Cardiac muscle cell (in vitro differentiated cells and primary cell): Measurements from ENCODE around the gene ERC2. TPM values are rescaled to one million over a fixed set of nuclear protein-coding genes. Genes with fewer than 3 reads are reported as not detected.

ENCODE experiments used
- DNase-seq, 2 donors: peaks; one replicate each; pipeline versions ENCODE4 v3.0.0 to v3.0.0-alpha.2; 2010 to 2017; ENCODE audit warnings: low read depth in 1 of 2, low spot score in 1 of 2
- H3K27ac ChIP-seq: fragments of 200-600 bp; sonication (generic); 2 replicates; pipeline ENCODE4 v1.5.1; 2016
- H3K27me3 ChIP-seq: fragments of 200-600 bp; sonication (generic); 2 replicates; pipeline ENCODE4 v1.6.0; 2016; ENCODE audit warnings: control low read depth
- H3K36me3 ChIP-seq: fragments of 200-600 bp; sonication (generic); 2 replicates; pipeline ENCODE4 v1.5.1; 2016; ENCODE audit warnings: control low read depth
- H3K4me1 ChIP-seq: fragments of 200-600 bp; sonication (generic); 2 replicates; pipeline ENCODE4 v1.8.1; 2017; ENCODE audit warnings: low read depth, mild to moderate bottlenecking, mixed run types
- H3K4me3 ChIP-seq: fragments of 200-600 bp; sonication (generic); 2 replicates; pipeline ENCODE4 v1.5.1; 2016; ENCODE audit warnings: mild to moderate bottlenecking
- H3K9me3 ChIP-seq: fragments of 200-600 bp; sonication (generic); 2 replicates; pipeline ENCODE4 v1.5.1; 2017; ENCODE audit warnings: low read depth, mild to moderate bottlenecking, control low read depth
- polyA plus RNA-seq: library from polyadenylated mRNA; unstranded; fragments of >200 nt; fragmentation: Nextera tagmentation; extraction: Ambion mirVana; gene quantifications from 2 replicates; pipeline ENCODE4 v1.2.1, GENCODE V29; 2016
- total RNA-seq: library from RNA; depleted of rRNA; stranded (reverse); fragments of >200 nt; gene quantifications from 2 replicates; pipeline ENCODE4 v1.2.3, GENCODE V29; 2016
- TF ChIP-seq, protein P1 (sequence below): IDR thresholded peaks from 2 replicates; pipeline ENCODE4 v1.5.1; 2012; ENCODE audit warnings: low read depth, mild to moderate bottlenecking, low read length

The ERC2 gene
- total and polyA plus RNA-seq, 2 experiments from 2014 or later, result 18.1 to 29.0 TPM

DNA sequence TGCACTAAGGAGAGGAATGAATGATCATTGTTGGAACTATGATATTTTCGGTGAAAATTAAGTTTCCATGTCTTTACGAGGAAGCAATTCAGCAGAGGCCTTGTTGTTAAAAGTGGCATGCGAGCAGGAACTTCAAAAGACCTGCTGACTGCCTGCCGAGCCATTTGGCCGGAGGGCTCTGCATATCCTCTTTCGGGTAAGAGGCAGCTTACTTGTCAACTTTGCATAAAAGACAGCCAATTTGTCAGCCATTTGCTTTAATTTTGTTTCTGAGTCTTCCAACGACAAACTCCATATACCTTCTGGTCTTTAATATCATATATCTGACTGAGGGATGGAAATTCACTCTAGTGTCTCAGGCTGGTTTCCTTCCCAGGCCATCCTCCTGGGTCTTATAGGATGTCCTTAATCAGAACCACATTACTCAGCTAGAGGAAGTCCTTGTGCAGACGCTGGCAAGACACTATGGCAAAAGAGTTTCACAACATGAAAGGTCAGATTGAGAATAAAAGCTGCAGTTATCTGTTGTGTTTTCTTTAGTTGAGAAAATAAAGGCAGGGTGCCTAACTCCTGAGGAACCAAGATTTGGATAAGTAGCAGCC lies 852.5 kb downstream of the ERC2 start:
- Histone ChIP-seq H3K27me3 (no peaks in the 10 kb centered on the region), H3K4me1 (peaks cover 58% of the 10 kb centered on the region), H3K36me3 (no peaks in the 10 kb centered on the region), H3K27ac (peak overlapping the region; percentile 72), H3K4me3 (no peak overlapping the region), H3K9me3 (no peaks in the 10 kb centered on the region)
- TF ChIP-seq, protein P1, sequence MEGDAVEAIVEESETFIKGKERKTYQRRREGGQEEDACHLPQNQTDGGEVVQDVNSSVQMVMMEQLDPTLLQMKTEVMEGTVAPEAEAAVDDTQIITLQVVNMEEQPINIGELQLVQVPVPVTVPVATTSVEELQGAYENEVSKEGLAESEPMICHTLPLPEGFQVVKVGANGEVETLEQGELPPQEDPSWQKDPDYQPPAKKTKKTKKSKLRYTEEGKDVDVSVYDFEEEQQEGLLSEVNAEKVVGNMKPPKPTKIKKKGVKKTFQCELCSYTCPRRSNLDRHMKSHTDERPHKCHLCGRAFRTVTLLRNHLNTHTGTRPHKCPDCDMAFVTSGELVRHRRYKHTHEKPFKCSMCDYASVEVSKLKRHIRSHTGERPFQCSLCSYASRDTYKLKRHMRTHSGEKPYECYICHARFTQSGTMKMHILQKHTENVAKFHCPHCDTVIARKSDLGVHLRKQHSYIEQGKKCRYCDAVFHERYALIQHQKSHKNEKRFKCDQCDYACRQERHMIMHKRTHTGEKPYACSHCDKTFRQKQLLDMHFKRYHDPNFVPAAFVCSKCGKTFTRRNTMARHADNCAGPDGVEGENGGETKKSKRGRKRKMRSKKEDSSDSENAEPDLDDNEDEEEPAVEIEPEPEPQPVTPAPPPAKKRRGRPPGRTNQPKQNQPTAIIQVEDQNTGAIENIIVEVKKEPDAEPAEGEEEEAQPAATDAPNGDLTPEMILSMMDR, result no peak
- peak in 1 of 2 donors; percentile 39 for DNase-seq

DNA sequence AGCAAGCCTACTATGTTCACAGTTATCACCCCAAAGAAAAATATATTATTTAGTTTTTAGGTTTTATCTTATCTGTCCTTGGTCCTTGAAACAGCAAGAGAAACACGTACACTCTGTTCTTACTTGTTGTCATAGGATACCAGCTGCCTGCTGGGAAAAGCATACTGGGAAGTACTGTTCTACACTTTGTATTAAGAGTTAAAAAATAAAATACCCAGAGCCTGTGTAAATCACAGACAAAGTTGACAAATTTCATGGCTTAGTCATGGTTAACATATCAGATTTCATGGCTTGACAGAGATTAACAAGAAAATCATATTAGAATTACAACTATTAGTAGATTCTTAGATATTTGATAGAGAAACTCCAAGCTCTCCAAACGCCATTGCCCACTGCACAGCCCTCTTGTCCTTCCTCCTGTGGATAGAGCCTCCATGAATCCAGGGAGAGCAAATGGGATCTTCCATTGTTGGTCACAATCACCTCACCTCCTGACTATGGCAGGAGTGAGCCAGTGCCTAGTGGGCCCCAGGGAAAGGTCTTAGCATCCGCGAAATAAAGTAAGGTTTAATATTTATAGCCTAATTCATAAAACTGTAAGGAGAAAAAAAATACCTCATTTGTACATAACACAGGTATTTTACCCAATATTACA lies 853.1 kb downstream of the ERC2 start:
- no peaks in the 10 kb centered on the region for H3K9me3 ChIP-seq
- no peak overlapping the region for H3K4me3 ChIP-seq
- H3K27me3 ChIP-seq, result no peaks in the 10 kb centered on the region
- peaks cover 51% of the 10 kb centered on the region for H3K4me1 ChIP-seq
- DNase-seq, result no peak
- TF ChIP-seq, protein P1, result no peak
- peak overlapping the region; percentile 72 for H3K27ac ChIP-seq
- no peaks in the 10 kb centered on the region for H3K36me3 ChIP-seq

DNA sequence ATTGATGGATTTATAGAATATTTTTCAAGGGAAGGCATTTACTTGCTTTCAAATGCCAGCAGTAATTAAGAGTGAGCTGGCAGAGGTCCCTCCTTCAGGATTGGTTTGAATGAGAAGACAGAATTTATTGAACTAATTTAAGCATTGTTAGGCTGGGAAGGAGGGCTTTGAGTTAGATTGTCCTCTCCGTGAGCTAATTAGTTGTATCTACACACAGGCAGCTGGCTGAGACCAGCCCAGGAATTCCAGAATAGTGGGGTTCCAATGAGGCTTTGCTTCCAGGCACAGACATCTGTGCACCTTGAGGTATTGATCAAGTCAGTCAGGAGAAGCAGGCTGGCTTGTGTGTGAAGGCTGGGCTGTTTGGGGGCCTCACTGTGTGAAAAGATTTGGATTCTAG lies 857.1 kb downstream of the ERC2 start:
- Histone ChIP-seq H3K27me3 (no peaks in the 10 kb centered on the region), H3K4me3 (no peak overlapping the region), H3K9me3 (no peaks in the 10 kb centered on the region), H3K4me1 (peaks cover 31% of the 10 kb centered on the region), H3K27ac (no peak overlapping the region), H3K36me3 (no peaks in the 10 kb centered on the region)
- TF ChIP-seq, protein P1, result no peak
- DNase-seq, result no peak

DNA sequence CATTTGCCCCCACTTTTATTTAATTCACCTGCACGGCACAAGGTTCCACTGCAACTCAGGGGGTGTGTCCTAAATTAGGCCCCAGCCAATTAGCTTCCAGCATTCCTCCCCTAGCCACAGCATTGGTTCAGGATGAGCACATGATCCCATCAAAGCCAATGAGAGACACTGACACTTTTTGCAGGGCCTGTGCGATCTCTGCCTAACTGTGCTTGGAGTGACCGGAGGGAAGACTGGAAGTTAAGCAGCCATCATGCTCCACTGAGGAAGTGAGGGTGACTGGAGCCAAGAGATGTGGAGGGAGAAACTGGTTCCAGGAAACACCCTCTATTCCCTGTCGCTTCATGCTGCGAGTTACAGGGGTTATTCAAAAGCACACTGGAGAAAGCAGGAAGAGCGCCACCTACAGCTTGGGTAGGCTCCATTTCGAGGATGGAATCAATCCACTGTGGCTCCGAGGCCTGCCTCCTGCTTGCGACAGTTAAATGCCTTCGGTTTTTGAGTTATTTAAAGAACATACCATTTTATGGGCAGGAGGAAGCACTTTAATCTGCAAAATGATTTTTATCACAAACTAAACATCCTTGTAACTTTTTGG lies 858.9 kb downstream of the ERC2 start:
- DNase-seq, result no peak
- no peaks in the 10 kb centered on the region for H3K27me3 ChIP-seq
- TF ChIP-seq, protein P1, result no peak
- H3K4me3 ChIP-seq, result no peak overlapping the region
- peaks cover 13% of the 10 kb centered on the region for H3K4me1 ChIP-seq
- H3K27ac ChIP-seq, result no peak overlapping the region
- no peaks in the 10 kb centered on the region for H3K9me3 ChIP-seq
- H3K36me3 ChIP-seq, result no peaks in the 10 kb centered on the region

DNA sequence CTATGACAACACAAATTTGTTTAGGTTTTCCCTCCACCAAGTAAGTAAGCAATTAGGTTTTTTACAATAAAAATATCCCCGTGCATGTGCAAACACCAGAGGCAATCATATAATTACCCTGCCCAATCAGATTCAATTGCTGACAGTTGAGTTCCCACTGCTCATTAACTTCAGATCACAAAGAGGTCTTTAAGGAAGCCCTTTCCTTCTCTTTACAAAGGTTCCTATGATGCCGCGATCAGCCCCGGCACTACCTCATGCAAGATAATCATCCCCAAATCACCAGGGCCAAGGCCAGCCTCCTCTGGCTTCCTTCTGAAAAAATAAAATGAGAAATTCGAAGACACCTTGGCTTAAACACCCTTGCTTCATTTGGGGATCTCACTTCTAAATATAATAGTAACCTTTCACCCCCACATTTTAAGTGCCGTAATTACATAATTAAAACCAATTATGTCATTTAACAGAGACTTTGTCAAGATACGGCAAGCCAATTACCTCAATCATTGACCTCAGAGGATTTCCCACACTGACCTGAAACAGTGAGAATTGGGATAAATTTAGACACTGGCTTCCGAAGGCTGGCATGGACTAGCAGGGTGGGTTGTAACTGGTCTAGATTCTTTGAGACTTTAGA lies 859.8 kb downstream of the ERC2 start:
- Histone ChIP-seq H3K4me3 (no peak overlapping the region), H3K4me1 (peaks cover 13% of the 10 kb centered on the region), H3K36me3 (no peaks in the 10 kb centered on the region), H3K27me3 (no peaks in the 10 kb centered on the region), H3K9me3 (no peaks in the 10 kb centered on the region), H3K27ac (no peak overlapping the region)
- TF ChIP-seq, protein P1, result no peak
- DNase-seq, result no peak
